ENCODE data around the gene ETS1.

Gene ETS1

DNA sequence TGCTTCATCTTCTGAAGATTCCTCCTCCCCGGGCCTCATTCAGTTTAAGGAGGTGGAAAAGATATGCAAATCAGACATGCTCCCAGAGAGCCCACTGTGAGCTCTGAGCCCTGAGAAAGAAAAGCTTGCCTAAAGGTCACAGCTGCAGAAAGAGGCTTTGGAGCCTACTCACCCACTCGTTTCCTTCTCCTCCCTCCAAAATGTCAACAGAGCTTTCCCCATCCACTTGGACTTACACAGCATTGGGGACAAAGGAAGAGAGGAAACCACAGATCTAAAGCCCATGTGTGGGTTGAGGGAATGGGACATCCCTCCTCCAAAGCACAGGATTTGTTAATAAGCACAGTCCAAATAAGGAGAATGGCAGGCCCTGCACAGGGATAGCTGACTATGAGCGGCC is 158.4 kb downstream of the ETS1 start:
- H3K27ac ChIP-seq (ENCODE audit: low read length): no peak overlapping the region
- H3K4me1 ChIP-seq (ENCODE audit: low read length): peaks cover 4% of the 10 kb centered on the region
- no peak overlapping the region for H3K9ac ChIP-seq (ENCODE audit: low read length)
- no peak overlapping the region for H3K4me3 ChIP-seq (ENCODE audit: low read length)
- H3K27me3 ChIP-seq (ENCODE audit: low read depth, low read length): no peaks in the 10 kb centered on the region
- TF ChIP-seq, protein P1, sequence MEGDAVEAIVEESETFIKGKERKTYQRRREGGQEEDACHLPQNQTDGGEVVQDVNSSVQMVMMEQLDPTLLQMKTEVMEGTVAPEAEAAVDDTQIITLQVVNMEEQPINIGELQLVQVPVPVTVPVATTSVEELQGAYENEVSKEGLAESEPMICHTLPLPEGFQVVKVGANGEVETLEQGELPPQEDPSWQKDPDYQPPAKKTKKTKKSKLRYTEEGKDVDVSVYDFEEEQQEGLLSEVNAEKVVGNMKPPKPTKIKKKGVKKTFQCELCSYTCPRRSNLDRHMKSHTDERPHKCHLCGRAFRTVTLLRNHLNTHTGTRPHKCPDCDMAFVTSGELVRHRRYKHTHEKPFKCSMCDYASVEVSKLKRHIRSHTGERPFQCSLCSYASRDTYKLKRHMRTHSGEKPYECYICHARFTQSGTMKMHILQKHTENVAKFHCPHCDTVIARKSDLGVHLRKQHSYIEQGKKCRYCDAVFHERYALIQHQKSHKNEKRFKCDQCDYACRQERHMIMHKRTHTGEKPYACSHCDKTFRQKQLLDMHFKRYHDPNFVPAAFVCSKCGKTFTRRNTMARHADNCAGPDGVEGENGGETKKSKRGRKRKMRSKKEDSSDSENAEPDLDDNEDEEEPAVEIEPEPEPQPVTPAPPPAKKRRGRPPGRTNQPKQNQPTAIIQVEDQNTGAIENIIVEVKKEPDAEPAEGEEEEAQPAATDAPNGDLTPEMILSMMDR (IDR thresholded peaks at IDR 0.05; ENCODE audit: low read depth, low read length): no peak
- TF ChIP-seq EZH2phosphoT487 (IDR thresholded peaks at IDR 0.05; ENCODE audit: low read depth): no peak
- no peaks in the 10 kb centered on the region for H3K36me3 ChIP-seq (replicated peaks; ENCODE audit: low read depth, low read length)
- H2AFZ ChIP-seq (ENCODE audit: low read depth, low read length): no peak overlapping the region
- H3K4me2 ChIP-seq (ENCODE audit: low read length): no peak overlapping the region
- H3K79me2 ChIP-seq (ENCODE audit: low read length): no peaks in the 10 kb centered on the region
- H4K20me1 ChIP-seq (ENCODE audit: insufficient read depth, low read length): no peaks in the 10 kb centered on the region
- no peaks in the 10 kb centered on the region for H3K9me3 ChIP-seq (ENCODE audit: insufficient read depth, low read length)

DNA sequence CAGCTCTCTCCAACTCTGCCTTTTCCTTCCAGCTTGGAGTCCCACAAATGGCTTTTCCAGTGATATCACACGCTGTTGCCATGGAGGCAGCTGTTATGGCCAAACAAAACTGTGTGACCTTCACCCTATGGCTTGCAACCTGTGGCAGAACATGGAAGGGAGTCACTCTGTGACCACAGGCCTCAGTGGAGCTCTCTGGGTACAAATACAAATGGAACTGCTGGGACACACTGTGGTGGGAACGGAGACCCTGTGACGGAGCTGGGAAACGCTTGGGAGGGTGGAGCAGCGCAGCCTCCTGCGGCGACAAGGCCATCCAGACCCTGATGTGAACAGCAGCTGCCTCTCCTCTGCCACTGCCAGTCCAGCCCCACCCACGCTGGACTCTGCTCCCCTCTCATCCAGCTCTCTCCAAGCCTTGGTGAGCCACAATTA is 162.5 kb downstream of the ETS1 start:
- Histone ChIP-seq H3K9me3 (ENCODE audit: insufficient read depth, low read length) (no peaks in the 10 kb centered on the region), H3K79me2 (ENCODE audit: low read length) (peaks cover 7% of the 10 kb centered on the region; the same call in 1 of the 2 replicates), H3K4me2 (ENCODE audit: low read length) (no peak overlapping the region), H4K20me1 (ENCODE audit: insufficient read depth, low read length) (no peaks in the 10 kb centered on the region), H3K4me3 (ENCODE audit: low read length) (no peak overlapping the region), H3K4me1 (ENCODE audit: low read length) (peaks cover 32% of the 10 kb centered on the region), H3K36me3 (replicated peaks; ENCODE audit: low read depth, low read length) (no peaks in the 10 kb centered on the region), H3K27ac (ENCODE audit: low read length) (no peak overlapping the region), H2AFZ (ENCODE audit: low read depth, low read length) (no peak overlapping the region), H3K9ac (ENCODE audit: low read length) (no peak overlapping the region), H3K27me3 (ENCODE audit: low read depth, low read length) (no peaks in the 10 kb centered on the region)
- no peak for TF ChIP-seq EZH2phosphoT487 (IDR thresholded peaks at IDR 0.05; ENCODE audit: low read depth)
- TF ChIP-seq, protein P1 (IDR thresholded peaks at IDR 0.05; ENCODE audit: low read depth, low read length): no peak

DNA sequence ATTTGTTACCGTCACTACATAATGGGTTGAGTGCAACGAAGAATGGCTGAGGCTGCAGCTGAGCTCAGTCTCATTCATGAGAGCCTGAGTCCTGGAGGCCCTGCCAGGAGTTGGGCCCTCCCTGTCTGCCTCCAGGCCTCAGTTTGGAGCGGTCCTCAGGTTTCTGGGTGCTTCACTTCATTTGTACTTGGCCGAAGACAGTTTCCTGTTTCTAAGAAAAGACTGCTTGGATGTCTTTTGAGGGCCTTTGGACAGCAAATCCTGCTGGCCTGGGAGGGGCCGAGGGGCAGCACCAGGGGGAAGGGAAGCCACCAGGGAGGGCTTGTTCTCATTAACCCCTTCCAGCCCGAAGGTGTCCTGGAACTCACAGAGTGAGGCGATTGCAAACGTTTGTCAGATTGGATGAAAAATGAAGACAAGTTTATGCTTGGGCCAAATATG is 163.1 kb downstream of the ETS1 start:
- Histone ChIP-seq H3K4me2 (ENCODE audit: low read length) (no peak overlapping the region), H3K27me3 (ENCODE audit: low read depth, low read length) (no peaks in the 10 kb centered on the region)

DNA sequence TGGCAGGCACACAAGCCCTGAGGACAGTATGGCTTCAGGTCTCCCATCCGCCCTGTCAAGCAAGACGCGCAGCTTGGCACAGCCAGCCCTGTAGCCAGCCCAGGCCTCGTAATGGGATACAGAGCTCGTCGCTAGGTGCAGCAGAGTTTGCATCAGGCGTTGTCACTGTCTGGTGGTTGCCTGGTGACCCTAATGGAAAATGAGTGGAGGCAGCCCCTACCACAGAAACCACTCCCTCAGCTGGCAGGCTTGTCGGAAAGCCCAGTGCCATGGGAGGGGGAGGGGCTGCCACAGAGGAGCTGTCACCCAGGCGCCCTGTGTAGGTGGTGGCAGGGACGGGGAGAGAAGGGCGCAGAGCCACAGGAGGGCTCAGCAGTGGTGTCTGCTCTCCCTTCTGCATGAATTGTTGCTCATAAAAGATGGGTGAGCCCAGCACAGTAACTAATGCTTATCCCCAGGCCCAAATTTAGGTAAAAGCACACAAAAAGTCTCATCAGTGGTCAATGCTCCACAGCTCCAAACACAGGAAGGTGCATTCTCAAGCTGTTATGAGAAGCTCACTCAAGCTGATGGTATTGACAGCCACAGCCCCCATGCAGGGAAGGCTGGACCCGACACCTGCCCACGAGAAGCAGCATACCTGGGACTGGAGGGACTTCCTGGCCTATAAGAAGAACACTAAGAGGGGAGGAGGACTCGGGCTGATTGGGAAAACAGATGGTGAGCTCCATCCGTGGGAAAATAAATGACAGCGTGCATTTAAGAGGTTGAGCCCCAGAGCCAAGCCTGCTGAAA is 164.6 kb downstream of the ETS1 start:
- no peak overlapping the region for H3K27ac ChIP-seq (ENCODE audit: low read length)
- H3K79me2 ChIP-seq (ENCODE audit: low read length): peaks cover 12% of the 10 kb centered on the region
- H3K9me3 ChIP-seq (ENCODE audit: insufficient read depth, low read length): no peaks in the 10 kb centered on the region
- H3K4me2 ChIP-seq (ENCODE audit: low read length): peak overlapping the region; percentile 25
- no peak overlapping the region for H3K4me3 ChIP-seq (ENCODE audit: low read length)
- no peak overlapping the region for H3K9ac ChIP-seq (ENCODE audit: low read length)
- H3K27me3 ChIP-seq (ENCODE audit: low read depth, low read length): no peaks in the 10 kb centered on the region
- TF ChIP-seq EZH2phosphoT487 (IDR thresholded peaks at IDR 0.05; ENCODE audit: low read depth): no peak
- TF ChIP-seq, protein P1 (IDR thresholded peaks at IDR 0.05; ENCODE audit: low read depth, low read length): no peak
- no peak overlapping the region for H2AFZ ChIP-seq (ENCODE audit: low read depth, low read length)
- no peaks in the 10 kb centered on the region for H3K36me3 ChIP-seq (replicated peaks; ENCODE audit: low read depth, low read length)
- peaks cover 49% of the 10 kb centered on the region for H3K4me1 ChIP-seq (ENCODE audit: low read length)
- no peaks in the 10 kb centered on the region for H4K20me1 ChIP-seq (ENCODE audit: insufficient read depth, low read length)

More for the DNA sequence above, 163.1 kb downstream of the ETS1 start:
- TF ChIP-seq EZH2phosphoT487 (IDR thresholded peaks at IDR 0.05; ENCODE audit: low read depth): no peak
- TF ChIP-seq, protein P1 (IDR thresholded peaks at IDR 0.05; ENCODE audit: low read depth, low read length): no peak
- H3K4me3 ChIP-seq (ENCODE audit: low read length): no peak overlapping the region
- H3K9ac ChIP-seq (ENCODE audit: low read length): no peak overlapping the region
- no peaks in the 10 kb centered on the region for H3K9me3 ChIP-seq (ENCODE audit: insufficient read depth, low read length)
- no peaks in the 10 kb centered on the region for H3K36me3 ChIP-seq (replicated peaks; ENCODE audit: low read depth, low read length)
- peaks cover 7% of the 10 kb centered on the region; the same call in 1 of the 2 replicates for H3K79me2 ChIP-seq (ENCODE audit: low read length)
- H3K4me1 ChIP-seq (ENCODE audit: low read length): peaks cover 38% of the 10 kb centered on the region
- no peaks in the 10 kb centered on the region for H4K20me1 ChIP-seq (ENCODE audit: insufficient read depth, low read length)
- H2AFZ ChIP-seq (ENCODE audit: low read depth, low read length): no peak overlapping the region
- H3K27ac ChIP-seq (ENCODE audit: low read length): no peak overlapping the region
